AG09319 (cell line): ENCODE measurements around the gene HSD3B7.

Experiments used
- DNase-seq: peaks from one replicate; pipeline ENCODE4 v3.0.0-alpha.2; 2010; ENCODE audit warnings: low read depth; ENCODE audit errors: extremely low read depth
- TF ChIP-seq, protein P1 (sequence below): IDR thresholded peaks from 2 replicates; pipeline ENCODE4 v1.5.1; 2011; ENCODE audit warnings: low read depth, mild to moderate bottlenecking, inconsistent platforms, low read length, moderate library complexity

The HSD3B7 gene

GRCh38 chr16:30983898-30984610, 953 bp upstream of the HSD3B7 start:
- TF ChIP-seq, protein P1, sequence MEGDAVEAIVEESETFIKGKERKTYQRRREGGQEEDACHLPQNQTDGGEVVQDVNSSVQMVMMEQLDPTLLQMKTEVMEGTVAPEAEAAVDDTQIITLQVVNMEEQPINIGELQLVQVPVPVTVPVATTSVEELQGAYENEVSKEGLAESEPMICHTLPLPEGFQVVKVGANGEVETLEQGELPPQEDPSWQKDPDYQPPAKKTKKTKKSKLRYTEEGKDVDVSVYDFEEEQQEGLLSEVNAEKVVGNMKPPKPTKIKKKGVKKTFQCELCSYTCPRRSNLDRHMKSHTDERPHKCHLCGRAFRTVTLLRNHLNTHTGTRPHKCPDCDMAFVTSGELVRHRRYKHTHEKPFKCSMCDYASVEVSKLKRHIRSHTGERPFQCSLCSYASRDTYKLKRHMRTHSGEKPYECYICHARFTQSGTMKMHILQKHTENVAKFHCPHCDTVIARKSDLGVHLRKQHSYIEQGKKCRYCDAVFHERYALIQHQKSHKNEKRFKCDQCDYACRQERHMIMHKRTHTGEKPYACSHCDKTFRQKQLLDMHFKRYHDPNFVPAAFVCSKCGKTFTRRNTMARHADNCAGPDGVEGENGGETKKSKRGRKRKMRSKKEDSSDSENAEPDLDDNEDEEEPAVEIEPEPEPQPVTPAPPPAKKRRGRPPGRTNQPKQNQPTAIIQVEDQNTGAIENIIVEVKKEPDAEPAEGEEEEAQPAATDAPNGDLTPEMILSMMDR: no peak
- no peak for DNase-seq

DNA sequence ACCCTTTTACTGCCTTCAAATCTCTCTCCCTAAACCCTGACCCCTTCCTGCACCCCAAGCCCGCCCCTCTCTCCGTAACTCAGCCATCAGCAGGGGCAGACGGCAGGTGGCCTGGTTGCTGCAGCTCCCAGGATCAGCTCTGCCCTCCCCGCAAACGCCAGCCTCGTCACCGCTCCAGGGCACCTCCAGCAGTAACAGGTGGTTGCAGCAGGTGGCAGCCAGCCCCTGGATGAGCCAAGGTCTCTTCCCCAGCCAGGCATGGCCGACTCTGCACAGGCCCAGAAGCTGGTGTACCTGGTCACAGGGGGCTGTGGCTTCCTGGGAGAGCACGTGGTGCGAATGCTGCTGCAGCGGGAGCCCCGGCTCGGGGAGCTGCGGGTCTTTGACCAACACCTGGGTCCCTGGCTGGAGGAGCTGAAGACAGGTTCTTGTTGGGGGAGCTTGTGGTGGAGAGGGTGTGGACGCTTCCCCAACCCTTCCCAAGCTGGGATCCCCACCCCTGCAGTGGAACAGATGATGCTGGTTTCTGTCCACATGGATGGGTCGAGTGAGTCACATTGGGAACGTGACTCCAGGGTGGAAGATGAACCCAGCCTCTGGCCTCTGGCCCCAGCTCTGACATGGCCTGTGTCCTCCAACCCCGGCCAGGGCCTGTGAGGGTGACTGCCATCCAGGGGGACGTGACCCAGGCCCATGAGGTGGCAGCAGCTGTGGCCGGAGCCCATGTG, 558 bp downstream of the HSD3B7 start:
- no peak for DNase-seq
- TF ChIP-seq, protein P1: no peak

GRCh38 chr16:30986129-30986991, 1.4 kb downstream of the HSD3B7 start:
- no peak for DNase-seq
- TF ChIP-seq, protein P1: no peak

GRCh38 chr16:30987581-30988190, 2.7 kb downstream of the HSD3B7 start:
- DNase-seq: no peak
- TF ChIP-seq, protein P1: no peak

DNA sequence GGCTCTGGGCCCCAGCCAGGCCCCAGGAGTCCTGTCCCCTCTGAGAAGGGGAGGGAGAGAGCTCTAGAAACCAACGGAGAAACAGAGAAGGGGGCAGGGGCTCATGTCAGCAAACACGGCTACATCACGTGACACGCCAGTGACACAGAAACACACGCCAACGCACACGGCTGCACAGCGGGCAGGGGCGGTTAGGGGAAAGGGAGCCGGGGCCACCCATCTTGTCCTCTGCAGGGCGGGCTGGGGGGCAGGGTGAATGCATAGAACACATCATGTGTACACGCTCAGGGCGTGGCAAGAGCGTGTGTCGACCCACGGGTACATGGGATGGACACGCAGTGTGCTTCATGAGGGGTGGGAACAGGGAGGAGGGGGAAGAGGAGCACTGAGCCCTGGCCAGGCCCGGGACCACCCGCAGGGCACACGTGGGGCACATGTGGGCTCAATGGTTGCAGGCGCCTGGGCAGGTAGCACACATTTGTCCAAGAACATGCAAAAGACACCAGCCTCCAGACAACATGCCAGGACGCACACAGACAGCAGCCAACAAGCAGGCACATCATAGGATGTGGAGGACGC, 4.6 kb downstream of the HSD3B7 start:
- TF ChIP-seq, protein P1: no peak
- no peak for DNase-seq

GRCh38 chr16:30990105-30990504, 5.1 kb downstream of the HSD3B7 start:
- no peak for DNase-seq
- TF ChIP-seq, protein P1: no peak
